Occipital lobe (tissue), 2 donors: Measurements from ENCODE around the gene NFIC. TPM values are rescaled to one million over a fixed set of nuclear protein-coding genes. Genes with fewer than 3 reads are reported as not detected.
"Not testable (repeated sequence)": the region's sequence is repeated elsewhere in the genome, so short reads cannot be mapped to it uniquely, and the experiment has no call there.

Source experiments
- DNase-seq: peaks from one replicate; lab custom pipeline; 2025; lab: John Stamatoyannopoulos, UW
- total RNA-seq: library from RNA; depleted of rRNA; stranded (reverse); fragments of >200 nt; gene quantifications from one replicate; pipeline ENCODE4 v1.2.3, GENCODE V29; 2014

NFIC gene
- total RNA-seq, 1 donor from 2014 or later: 6.6 TPM

- peak; percentile 81 for DNase-seq
Measured at GRCh38 chr19:3398114-3398899, 31.9 kb downstream of the NFIC start.

GRCh38 chr19:3398900-3399278 lies 32.5 kb downstream of the NFIC start:
- DNase-seq: no peak

DNA sequence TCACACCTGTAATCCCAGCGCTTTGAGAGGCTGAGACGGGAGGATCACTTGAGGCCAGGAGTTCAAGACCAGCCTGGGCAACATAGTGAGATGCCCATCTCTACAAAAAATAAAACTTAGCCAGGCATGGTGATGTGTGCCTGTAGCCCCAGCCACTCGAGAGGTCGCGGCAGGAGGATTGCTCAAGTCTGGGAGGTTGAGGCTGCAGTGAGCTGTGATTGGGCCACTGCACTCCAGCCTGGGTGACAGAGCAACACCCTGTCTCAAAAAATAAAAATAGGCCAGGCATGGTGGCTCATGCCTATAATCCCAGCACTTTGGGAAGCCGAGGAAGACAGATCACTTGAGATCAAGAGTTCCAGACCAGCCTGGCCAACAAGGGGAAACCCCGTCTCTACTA lies 32.9 kb downstream of the NFIC start:
- DNase-seq: not testable (repeated sequence)

DNA sequence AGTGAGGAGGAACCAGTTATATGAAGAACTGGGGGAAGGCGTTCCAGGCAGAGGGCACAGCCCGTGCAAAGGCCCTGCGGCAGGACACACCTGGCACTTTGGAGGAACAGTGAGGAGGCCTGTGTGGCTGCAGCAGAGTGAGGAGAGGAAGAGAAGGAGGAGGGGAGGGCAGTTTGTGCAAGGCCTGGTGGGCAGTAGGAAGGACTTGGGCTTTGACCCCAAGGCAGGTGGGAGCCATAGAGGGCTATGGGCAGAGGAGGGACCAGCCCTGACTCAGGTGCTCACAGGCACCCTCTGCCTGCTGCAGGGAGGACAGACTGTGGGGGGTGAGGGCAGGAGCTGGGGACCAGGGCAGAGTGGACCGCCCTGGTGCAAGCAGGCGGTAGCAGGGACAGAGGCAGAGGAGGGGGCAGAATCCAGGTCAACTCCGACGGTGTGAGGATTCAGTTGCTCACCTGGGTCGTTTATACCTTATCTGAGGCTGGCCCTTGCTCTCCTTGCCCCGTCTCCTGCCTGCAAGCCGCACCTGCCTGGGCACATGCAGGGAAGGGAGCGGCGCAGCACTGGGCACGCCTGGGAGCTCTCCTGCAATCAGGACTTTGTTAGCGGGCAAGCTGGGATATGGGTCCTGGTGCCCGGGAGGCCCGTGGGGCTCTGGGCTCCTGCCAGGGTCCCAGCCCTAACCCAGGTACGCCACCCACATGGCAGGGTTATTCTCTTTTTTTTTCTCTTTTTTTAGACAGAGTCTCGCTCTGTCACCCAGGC lies 34.8 kb downstream of the NFIC start:
- DNase-seq: no peak

- no peak for DNase-seq
Measured at GRCh38 chr19:3402631-3403443, 36.5 kb downstream of the NFIC start.

DNA sequence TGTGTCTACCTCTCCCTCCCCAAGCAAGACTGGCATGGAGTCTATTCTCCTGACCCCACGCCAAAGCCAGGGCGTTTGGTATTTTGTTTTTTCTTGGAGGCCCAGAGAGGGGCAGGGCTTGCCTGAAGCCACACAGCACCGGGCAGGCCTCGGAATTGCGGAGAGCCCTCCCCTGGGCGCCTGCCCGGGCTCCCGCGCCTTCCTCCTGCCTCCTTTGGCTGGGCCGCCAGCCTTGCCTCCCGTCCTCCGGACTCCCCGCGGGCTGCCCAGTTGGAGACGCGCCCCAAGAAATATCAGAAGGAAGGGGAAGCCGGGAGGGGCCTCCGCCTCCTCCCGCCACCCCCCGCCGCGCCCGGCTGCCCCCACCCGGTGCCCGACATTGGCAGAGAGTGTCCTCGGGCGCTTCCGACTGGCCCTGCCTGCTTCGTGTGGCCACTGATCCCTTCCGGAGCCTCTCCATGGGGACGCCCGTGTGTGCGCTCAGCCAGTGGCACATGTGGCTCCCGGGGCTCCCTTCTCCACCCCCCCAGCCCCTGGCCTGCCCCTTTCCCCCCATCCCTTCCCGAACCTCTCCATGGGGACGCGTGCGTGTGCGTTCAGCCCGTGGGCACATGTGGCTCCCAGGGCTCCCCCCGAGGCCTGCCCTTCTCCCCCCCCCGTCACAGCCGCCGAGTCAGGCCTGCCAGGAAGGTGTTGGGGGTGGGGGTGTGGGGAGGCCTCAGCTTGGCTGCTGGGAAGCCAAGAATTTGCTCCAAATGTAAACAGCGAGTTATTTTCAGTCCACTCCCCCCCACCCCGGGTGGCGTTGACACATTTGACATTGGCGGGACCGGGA lies 37.3 kb downstream of the NFIC start:
- DNase-seq: peak; percentile 87

GRCh38 chr19:3404324-3405260 lies 38.2 kb downstream of the NFIC start:
- DNase-seq: peak; percentile 78

- no peak for DNase-seq
Measured at GRCh38 chr19:3405261-3405653, 38.9 kb downstream of the NFIC start.

- no peak for DNase-seq
Measured at GRCh38 chr19:3406571-3407111, 40.3 kb downstream of the NFIC start.

- DNase-seq: no peak
Measured at GRCh38 chr19:3407556-3408516, 41.5 kb downstream of the NFIC start.

DNA sequence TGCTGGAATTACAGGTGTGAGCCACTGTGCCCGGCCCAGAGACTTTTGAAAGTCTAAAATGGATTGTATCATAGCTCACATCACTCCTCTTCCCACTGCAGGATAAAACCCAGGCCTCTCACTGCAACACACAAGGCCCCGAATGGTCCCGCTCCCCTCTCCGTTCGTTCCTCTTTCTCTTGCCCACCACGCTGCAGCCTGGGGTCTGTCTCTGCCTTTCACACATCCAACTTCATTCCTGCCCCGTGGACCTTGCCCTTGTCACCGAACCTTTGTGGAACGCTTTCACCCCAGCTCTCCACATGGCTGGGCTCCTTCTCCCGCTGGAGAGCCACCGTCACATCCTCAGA lies 42.6 kb downstream of the NFIC start:
- DNase-seq: no peak

DNA sequence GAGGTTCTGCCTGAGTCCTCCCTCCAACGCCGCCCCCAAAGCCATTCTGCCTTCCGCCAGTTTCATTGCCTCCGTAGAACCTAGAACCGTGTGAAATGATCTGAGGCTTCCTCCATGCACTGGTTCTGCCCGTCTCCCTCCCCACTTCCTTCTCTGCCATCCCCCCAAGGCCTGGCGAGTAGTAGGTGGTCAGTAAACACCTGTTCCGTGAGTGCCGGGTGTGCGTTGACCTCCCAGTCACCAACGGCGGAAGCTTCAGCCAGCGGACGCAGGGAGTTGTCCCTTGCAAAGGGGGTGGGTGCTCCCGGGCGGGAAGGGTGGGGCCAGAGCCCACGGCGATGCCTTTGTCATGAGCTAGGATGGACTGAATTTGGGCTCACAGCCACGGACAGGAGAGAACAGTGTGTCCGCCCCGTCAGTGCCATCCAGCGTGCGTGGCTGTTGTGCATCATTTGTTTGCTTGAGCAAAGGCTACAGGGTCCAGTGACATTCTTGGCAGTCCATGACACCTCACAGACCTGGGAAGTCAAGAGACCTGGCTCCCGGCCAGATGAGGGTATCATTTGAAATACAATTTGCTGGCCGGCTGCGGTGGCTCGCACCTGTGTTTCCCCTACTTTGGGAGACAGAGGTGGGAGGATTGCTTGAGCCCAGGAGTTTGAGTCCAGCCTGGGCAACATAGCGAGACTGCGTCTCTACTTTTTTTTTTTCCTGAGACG lies 43.1 kb downstream of the NFIC start:
- DNase-seq: no peak

GRCh38 chr19:3411636-3412035 lies 45.3 kb downstream of the NFIC start:
- no peak for DNase-seq

DNA sequence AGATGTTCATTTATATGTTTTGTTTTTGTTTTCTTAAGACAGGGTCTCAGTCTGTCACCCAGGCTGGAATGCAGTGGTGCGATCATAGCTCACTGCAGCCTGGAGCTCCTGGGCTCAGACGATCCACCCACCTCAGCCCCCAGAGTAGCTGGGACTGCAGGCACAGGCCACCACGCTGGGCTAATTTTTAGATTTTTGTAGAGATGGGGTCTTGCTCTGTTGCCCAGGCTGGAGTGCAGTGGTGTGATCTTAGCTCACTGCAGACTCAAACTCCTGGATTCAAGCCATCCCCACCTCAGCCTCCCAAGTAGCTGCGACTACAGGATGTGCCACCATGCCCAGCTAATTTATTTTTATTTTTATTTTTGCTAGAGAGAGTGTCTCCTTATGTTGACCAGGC lies 45.7 kb downstream of the NFIC start:
- DNase-seq: no peak

GRCh38 chr19:3413796-3414327 lies 47.5 kb downstream of the NFIC start:
- DNase-seq: no peak

- DNase-seq: no peak
Measured at GRCh38 chr19:3415695-3416094, 49.3 kb downstream of the NFIC start.

DNA sequence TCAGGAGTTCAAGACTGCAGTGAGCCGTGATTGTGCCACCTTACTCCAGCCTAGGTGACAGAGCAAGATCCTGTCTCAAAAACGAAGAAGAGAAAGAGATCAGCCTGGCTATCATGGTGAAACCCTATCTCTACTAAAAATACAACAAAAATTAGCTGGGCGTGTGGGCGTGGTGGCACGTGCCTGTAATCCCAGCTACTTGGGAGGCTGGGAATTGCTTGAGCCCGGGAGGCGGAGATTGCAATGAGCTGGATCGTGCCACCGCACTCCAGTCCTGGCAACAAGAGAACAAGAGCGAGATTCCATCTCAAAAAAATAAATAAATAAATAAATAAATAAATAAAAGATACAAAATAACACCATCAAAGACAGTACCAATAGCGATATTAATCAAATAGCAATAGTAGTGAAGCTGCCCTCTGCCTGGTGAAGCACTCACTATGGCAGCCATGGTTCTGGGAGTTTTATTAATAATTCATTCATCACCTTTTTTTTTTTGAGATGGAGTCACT lies 53.9 kb downstream of the NFIC start:
- DNase-seq: no peak
